Neuronal stem cell (in vitro differentiated cells): Measurements from ENCODE around the gene CCSER2.

Experiments
- DNase-seq: peaks from one replicate; pipeline ENCODE4 v3.0.0-alpha.2; 2013; ENCODE audit warnings: low spot score
- H2AFZ ChIP-seq: one replicate; pipeline ENCODE4 v1.6.1; 2013; ENCODE audit warnings: mild to moderate bottlenecking, low read length, inconsistent platforms
- H2AK5ac ChIP-seq: 2 replicates; pipeline ENCODE4 v1.6.1; 2013; ENCODE audit warnings: low read depth, mild to moderate bottlenecking, inconsistent platforms, low read length, moderate library complexity, mixed read lengths
- H2BK120ac ChIP-seq: 2 replicates; pipeline ENCODE4 v1.6.1; 2013; ENCODE audit warnings: low read depth, mild to moderate bottlenecking, inconsistent platforms, low read length, moderate library complexity, mixed read lengths
- H2BK12ac ChIP-seq: one replicate; pipeline ENCODE4 v1.6.1; 2013; ENCODE audit warnings: low read length, inconsistent platforms
- H2BK15ac ChIP-seq: 2 replicates; pipeline ENCODE4 v1.6.1; 2013; ENCODE audit warnings: mild to moderate bottlenecking, low read length, inconsistent platforms, mixed read lengths
- H2BK5ac ChIP-seq: one replicate; pipeline ENCODE4 v1.6.1; 2013; ENCODE audit warnings: inconsistent platforms, mild to moderate bottlenecking, low read length, moderate library complexity
- H3K14ac ChIP-seq: one replicate; pipeline ENCODE4 v1.6.1; 2013; ENCODE audit warnings: low read length, inconsistent platforms
- H3K18ac ChIP-seq: 2 replicates; pipeline ENCODE4 v1.6.1; 2013; ENCODE audit warnings: low read length, inconsistent platforms
- H3K23ac ChIP-seq: 2 replicates; pipeline ENCODE4 v1.6.1; 2013; ENCODE audit warnings: low read depth, mild to moderate bottlenecking, mixed read lengths, low read length, inconsistent platforms; ENCODE audit not compliant: poor library complexity
- H3K27ac ChIP-seq: replicated peaks from 3 replicates; pipeline ENCODE4 v1.5.1; 2013; ENCODE audit warnings: low read length, inconsistent platforms
- H3K27me3 ChIP-seq, 3 experiments: 2 replicates each; pipeline ENCODE4 v1.6.1; 2013; ENCODE audit warnings: low read length in 3 of 3, mild to moderate bottlenecking in 2 of 3, inconsistent platforms in 1 of 3, low read depth in 1 of 3, mixed read lengths in 1 of 3, moderate library complexity in 1 of 3; ENCODE audit not compliant: control insufficient read depth in 3 of 3, insufficient read depth in 3 of 3
- H3K36me3 ChIP-seq, 2 donors: replicated peaks in 1 of 2; 2 replicates each; pipeline ENCODE4 v1.6.1; 2013; ENCODE audit warnings: low read length in 2 of 2; ENCODE audit not compliant: control insufficient read depth in 2 of 2, insufficient read depth in 2 of 2
- H3K4ac ChIP-seq: 2 replicates; pipeline ENCODE4 v1.6.1; 2013; ENCODE audit warnings: inconsistent platforms, mild to moderate bottlenecking, low read length, moderate library complexity
- H3K4me1 ChIP-seq, 2 donors: 1 replicate in 1 of 2; 2 replicates in 1 of 2; pipeline ENCODE4 v1.6.1; 2013; ENCODE audit warnings: low read length in 2 of 2, low read depth in 1 of 2; ENCODE audit not compliant: control insufficient read depth in 2 of 2, insufficient read depth in 1 of 2
- H3K4me2 ChIP-seq: one replicate; pipeline ENCODE4 v1.6.1; 2013; ENCODE audit warnings: mild to moderate bottlenecking, low read length, inconsistent platforms; ENCODE audit not compliant: insufficient read depth, poor library complexity, severe bottlenecking
- H3K4me3 ChIP-seq, 2 donors: 2 replicates each; pipeline ENCODE4 v1.5.1; 2013; ENCODE audit warnings: low read length in 2 of 2, mild to moderate bottlenecking in 2 of 2, inconsistent platforms in 1 of 2, moderate library complexity in 1 of 2
- H3K79me1 ChIP-seq: one replicate; pipeline ENCODE4 v1.6.1; 2013; ENCODE audit warnings: low read depth, mild to moderate bottlenecking, inconsistent platforms, low read length, moderate library complexity
- H3K9ac ChIP-seq: one replicate; pipeline ENCODE4 v1.6.1; 2013; ENCODE audit warnings: mild to moderate bottlenecking, low read depth, low read length, inconsistent platforms; ENCODE audit not compliant: poor library complexity
- H3K9me3 ChIP-seq, 2 donors: replicated peaks in 1 of 2; 2 replicates each; pipeline versions ENCODE3 to v1.6.1; 2013; ENCODE audit warnings: low read length in 2 of 2, mild to moderate bottlenecking in 2 of 2, inconsistent platforms in 1 of 2, low read depth in 1 of 2, mixed read lengths in 1 of 2, moderate library complexity in 1 of 2; ENCODE audit not compliant: control insufficient read depth in 2 of 2, insufficient read depth in 1 of 2
- H4K8ac ChIP-seq: one replicate; pipeline ENCODE4 v1.6.1; 2013; ENCODE audit warnings: low read depth, mild to moderate bottlenecking, inconsistent platforms, low read length, moderate library complexity
- H4K91ac ChIP-seq: one replicate; pipeline ENCODE4 v1.6.1; 2013; ENCODE audit warnings: low read length, low read depth, mild to moderate bottlenecking, inconsistent platforms; ENCODE audit not compliant: poor library complexity
- WGBS, 2 donors: extraction: QIAGEN DNeasy Blood & Tissue Kit; methylation state at CpG; one replicate each; pipeline ENCODE4 v1.1.7; 2013; ENCODE audit warnings: missing lambda C conversion rate in 2 of 2, mixed read lengths in 1 of 2; ENCODE audit not compliant: insufficient read length in 2 of 2, insufficient replicate concordance in 1 of 2; ENCODE audit errors: extremely low coverage in 2 of 2; 5-methylcytosine and 5-hydroxymethylcytosine counted together

Gene CCSER2

GRCh38 chr10:84312816-84313215 is 15.6 kb upstream of the CCSER2 start:
- no peak for DNase-seq
- no peak overlapping the region for H2BK120ac ChIP-seq
- H3K79me1 ChIP-seq: no peaks in the 10 kb centered on the region
- H3K23ac ChIP-seq: no peak overlapping the region
- no peak overlapping the region for H4K91ac ChIP-seq
- peaks cover 2% of the 10 kb centered on the region in 2 donors for H3K4me1 ChIP-seq
- no peak overlapping the region for H3K18ac ChIP-seq
- no peaks in the 10 kb centered on the region for H3K36me3 ChIP-seq
- H3K4me3 ChIP-seq: no peak overlapping the region
- no peak overlapping the region for H2AK5ac ChIP-seq
- no peak overlapping the region for H3K14ac ChIP-seq
- H2AFZ ChIP-seq: no peak overlapping the region
- no peak overlapping the region for H3K9ac ChIP-seq
- no peak overlapping the region for H2BK15ac ChIP-seq
- no peak overlapping the region for H2BK5ac ChIP-seq
- H2BK12ac ChIP-seq: no peak overlapping the region
- no peak overlapping the region for H3K4me2 ChIP-seq
- H3K9me3 ChIP-seq: no peaks in the 10 kb centered on the region
- H3K27ac ChIP-seq: no peak overlapping the region
- WGBS, 2 donors: no CpG with 5 or more reads among the region's 2 CpGs
- peaks cover 0 to 4% (median 0%) of the 10 kb centered on the region in 3 experiments for H3K27me3 ChIP-seq
- no peak overlapping the region for H4K8ac ChIP-seq
- peak overlapping the region; percentile 53 for H3K4ac ChIP-seq

- Histone ChIP-seq H3K18ac (peak overlapping the region; percentile 76), H3K9me3 (no peaks in the 10 kb centered on the region), H3K4me3 (no peak overlapping the region), H2AFZ (no peak overlapping the region), H3K4ac (no peak overlapping the region), H3K4me1 (peaks cover 2% of the 10 kb centered on the region in 2 donors), H2BK15ac (no peak overlapping the region), H4K91ac (no peak overlapping the region), H2AK5ac (peak overlapping the region; percentile 84), H2BK12ac (no peak overlapping the region), H3K27ac (peak overlapping the region; percentile 61), H3K9ac (peak overlapping the region; percentile 70), H3K23ac (no peak overlapping the region), H2BK5ac (no peak overlapping the region), H3K27me3 (no peaks in the 10 kb centered on the region), H3K14ac (no peak overlapping the region), H3K4me2 (no peak overlapping the region), H3K79me1 (no peaks in the 10 kb centered on the region), H3K36me3 (no peaks in the 10 kb centered on the region), H4K8ac (no peak overlapping the region), H2BK120ac (no peak overlapping the region)
- WGBS, 2 donors: no CpG with 5 or more reads among the region's 5 CpGs
- no peak for DNase-seq
Measured at GRCh38 chr10:84314275-84314674, 14.1 kb upstream of the CCSER2 start.

GRCh38 chr10:84317174-84317573 is 11.2 kb upstream of the CCSER2 start:
- Histone ChIP-seq H2AFZ (no peak overlapping the region), H2BK12ac (no peak overlapping the region), H2BK15ac (no peak overlapping the region), H3K9ac (no peak overlapping the region), H2BK120ac (no peak overlapping the region), H4K8ac (no peak overlapping the region), H3K36me3 (no peaks in the 10 kb centered on the region), H3K4me1 (peaks cover 2% of the 10 kb centered on the region in 2 donors), H3K4me2 (no peak overlapping the region), H3K4ac (no peak overlapping the region), H3K18ac (no peak overlapping the region), H3K27ac (no peak overlapping the region), H3K23ac (no peak overlapping the region), H2AK5ac (no peak overlapping the region), H3K79me1 (no peaks in the 10 kb centered on the region), H3K14ac (no peak overlapping the region), H2BK5ac (no peak overlapping the region), H3K27me3 (no peaks in the 10 kb centered on the region), H3K4me3 (no peak overlapping the region), H3K9me3 (no peaks in the 10 kb centered on the region), H4K91ac (no peak overlapping the region)
- no CpG with 5 or more reads among the region's 2 CpGs for WGBS, 2 donors
- DNase-seq: no peak

GRCh38 chr10:84321902-84322301 is 6.5 kb upstream of the CCSER2 start:
- no peak overlapping the region for H2AK5ac ChIP-seq
- no peak overlapping the region for H3K27ac ChIP-seq
- H2BK120ac ChIP-seq: no peak overlapping the region
- H3K4ac ChIP-seq: no peak overlapping the region
- H3K4me1 ChIP-seq: no peaks in the 10 kb centered on the region
- no peak for DNase-seq
- no peaks in the 10 kb centered on the region for H3K36me3 ChIP-seq
- H3K27me3 ChIP-seq: peaks cover 0 to 2% (median 0%) of the 10 kb centered on the region in 3 experiments
- no peak overlapping the region for H3K9ac ChIP-seq
- no peak overlapping the region for H3K14ac ChIP-seq
- H2BK12ac ChIP-seq: no peak overlapping the region
- no peaks in the 10 kb centered on the region for H3K79me1 ChIP-seq
- no peak overlapping the region for H4K91ac ChIP-seq
- no peaks in the 10 kb centered on the region for H3K9me3 ChIP-seq
- no peak overlapping the region for H2BK5ac ChIP-seq
- H3K4me2 ChIP-seq: no peak overlapping the region
- no peak overlapping the region for H2AFZ ChIP-seq
- H3K23ac ChIP-seq: no peak overlapping the region
- no peak overlapping the region for H2BK15ac ChIP-seq
- H3K18ac ChIP-seq: no peak overlapping the region
- no peak overlapping the region for H3K4me3 ChIP-seq
- H4K8ac ChIP-seq: no peak overlapping the region
